ENCODE measurements around the gene ANO8.
"Not testable (repeated sequence)": the region's sequence is repeated elsewhere in the genome, so short reads cannot be mapped to it uniquely, and the experiment has no call there.

ANO8 gene

GRCh38 chr19:17296976-17297375 lies 37.7 kb downstream of the ANO8 start:
- Histone ChIP-seq H2BK120ac (ENCODE audit: low read depth, low read length) (no peak overlapping the region), H2AK5ac (ENCODE audit: low read length, severe bottlenecking) (no peak overlapping the region), H3K18ac (ENCODE audit: low read depth in 1 of 2, low read length in 2 of 2) (no peak overlapping the region), H3K9ac (ENCODE audit: low read length) (no peak overlapping the region), H2BK15ac (ENCODE audit: low read depth, poor library complexity, severe bottlenecking) (no peak overlapping the region), H3K14ac (ENCODE audit: low read length in 2 of 2) (no peak overlapping the region), H4K91ac (ENCODE audit: low read length) (no peak overlapping the region), H2BK12ac (ENCODE audit: low read length in 2 of 2) (no peak overlapping the region), H3K27me3 (ENCODE audit: control insufficient read depth in 1 of 2, insufficient read depth in 1 of 2, low read length in 2 of 2) (no peaks in the 10 kb centered on the region), H3K4ac (ENCODE audit: low read depth in 1 of 2, low read length in 2 of 2) (no peak overlapping the region), H2AFZ (ENCODE audit: low read depth, low read length) (no peak overlapping the region), H3K79me1 (replicated peaks; ENCODE audit: low read length, poor library complexity, severe bottlenecking) (peaks cover 33% of the 10 kb centered on the region), H3K36me3 (ENCODE audit: control insufficient read depth in 1 of 2, insufficient read depth in 2 of 2, low read depth in 1 of 2, low read length in 2 of 2) (peaks cover 3 to 56% of the 10 kb centered on the region in 2 experiments), H3K4me2 (ENCODE audit: low read length, poor library complexity, severe bottlenecking) (no peak overlapping the region), H2BK5ac (ENCODE audit: low read depth, low read length, poor library complexity, severe bottlenecking) (no peak overlapping the region), H3K9me3 (ENCODE audit: control insufficient read depth, low read length) (no peaks in the 10 kb centered on the region), H3K4me3 (ENCODE audit: insufficient read depth in 1 of 2, low read depth in 1 of 2, low read length in 2 of 2) (no peak overlapping the region), H3K23ac (ENCODE audit: low read length in 2 of 2) (no peak overlapping the region), H4K8ac (ENCODE audit: low read length) (no peak overlapping the region), H3K27ac (ENCODE audit: low read length, poor library complexity, severe bottlenecking) (no peak overlapping the region), H3K4me1 (ENCODE audit: control insufficient read depth, insufficient read depth, low read depth, low read length) (peaks cover 17% of the 10 kb centered on the region)
- over 99% methylated on average over 6 of the region's 6 CpGs for WGBS
- no peak for DNase-seq

- Histone ChIP-seq H3K18ac (ENCODE audit: low read depth in 1 of 2, low read length in 2 of 2) (no peak overlapping the region), H3K4me2 (ENCODE audit: low read length, poor library complexity, severe bottlenecking) (no peak overlapping the region), H3K79me1 (replicated peaks; ENCODE audit: low read length, poor library complexity, severe bottlenecking) (peaks cover 29% of the 10 kb centered on the region), H3K36me3 (ENCODE audit: control insufficient read depth in 1 of 2, insufficient read depth in 2 of 2, low read depth in 1 of 2, low read length in 2 of 2) (peaks cover 3 to 49% of the 10 kb centered on the region in 2 experiments), H3K4me3 (ENCODE audit: insufficient read depth in 1 of 2, low read depth in 1 of 2, low read length in 2 of 2) (no peak overlapping the region), H3K27ac (ENCODE audit: low read length, poor library complexity, severe bottlenecking) (peak overlapping the region; percentile 60), H3K23ac (ENCODE audit: low read length in 2 of 2) (no peak overlapping the region), H3K27me3 (ENCODE audit: control insufficient read depth in 1 of 2, insufficient read depth in 1 of 2, low read length in 2 of 2) (no peaks in the 10 kb centered on the region), H2BK15ac (ENCODE audit: low read depth, poor library complexity, severe bottlenecking) (no peak overlapping the region), H3K4me1 (ENCODE audit: control insufficient read depth, insufficient read depth, low read depth, low read length) (peaks cover 18% of the 10 kb centered on the region), H2AK5ac (ENCODE audit: low read length, severe bottlenecking) (no peak overlapping the region), H2AFZ (ENCODE audit: low read depth, low read length) (no peak overlapping the region), H4K91ac (ENCODE audit: low read length) (no peak overlapping the region), H2BK5ac (ENCODE audit: low read depth, low read length, poor library complexity, severe bottlenecking) (no peak overlapping the region), H3K4ac (ENCODE audit: low read depth in 1 of 2, low read length in 2 of 2) (no peak overlapping the region), H3K14ac (ENCODE audit: low read length in 2 of 2) (no peak overlapping the region), H3K9ac (ENCODE audit: low read length) (no peak overlapping the region), H3K9me3 (ENCODE audit: control insufficient read depth, low read length) (no peaks in the 10 kb centered on the region), H2BK120ac (ENCODE audit: low read depth, low read length) (no peak overlapping the region), H2BK12ac (ENCODE audit: low read length in 2 of 2) (no peak overlapping the region), H4K8ac (ENCODE audit: low read length) (no peak overlapping the region)
- peak; percentile 74 for DNase-seq
- WGBS, result 57% methylated on average over 4 of the region's 4 CpGs
Observed at GRCh38 chr19:17296273-17296672, 38.4 kb downstream of the ANO8 start.

- Histone ChIP-seq H3K4me1 (ENCODE audit: control insufficient read depth, insufficient read depth, low read depth, low read length) (peaks cover 15% of the 10 kb centered on the region), H3K36me3 (ENCODE audit: control insufficient read depth in 1 of 2, insufficient read depth in 2 of 2, low read depth in 1 of 2, low read length in 2 of 2) (peaks cover 3 to 42% of the 10 kb centered on the region in 2 experiments), H3K27ac (ENCODE audit: low read length, poor library complexity, severe bottlenecking) (peak overlapping the region; percentile 60), H3K79me1 (replicated peaks; ENCODE audit: low read length, poor library complexity, severe bottlenecking) (peaks cover 22% of the 10 kb centered on the region)
- H3K4me2 ChIP-seq (ENCODE audit: low read length, poor library complexity, severe bottlenecking); H3K4ac ChIP-seq (ENCODE audit: low read depth in 1 of 2, low read length in 2 of 2); H3K14ac ChIP-seq (ENCODE audit: low read length in 2 of 2); H3K9ac ChIP-seq (ENCODE audit: low read length); H4K91ac ChIP-seq (ENCODE audit: low read length); H2AK5ac ChIP-seq (ENCODE audit: low read length, severe bottlenecking); H3K9me3 ChIP-seq (ENCODE audit: control insufficient read depth, low read length); H3K4me3 ChIP-seq (ENCODE audit: insufficient read depth in 1 of 2, low read depth in 1 of 2, low read length in 2 of 2); H2BK15ac ChIP-seq (ENCODE audit: low read depth, poor library complexity, severe bottlenecking); H2BK120ac ChIP-seq (ENCODE audit: low read depth, low read length); H2BK5ac ChIP-seq (ENCODE audit: low read depth, low read length, poor library complexity, severe bottlenecking); H3K27me3 ChIP-seq (ENCODE audit: control insufficient read depth in 1 of 2, insufficient read depth in 1 of 2, low read length in 2 of 2); H4K8ac ChIP-seq (ENCODE audit: low read length); H2AFZ ChIP-seq (ENCODE audit: low read depth, low read length); H3K23ac ChIP-seq (ENCODE audit: low read length in 2 of 2); H3K18ac ChIP-seq (ENCODE audit: low read depth in 1 of 2, low read length in 2 of 2); DNase-seq; H2BK12ac ChIP-seq (ENCODE audit: low read length in 2 of 2): not testable (repeated sequence)
- WGBS, result 95% methylated on average over 6 of the region's 6 CpGs
Observed at GRCh38 chr19:17295551-17295950, 39.1 kb downstream of the ANO8 start.

- Histone ChIP-seq H2BK5ac (ENCODE audit: low read depth, low read length, poor library complexity, severe bottlenecking) (no peak overlapping the region), H3K14ac (ENCODE audit: low read length in 2 of 2) (no peak overlapping the region), H3K4me3 (ENCODE audit: insufficient read depth in 1 of 2, low read depth in 1 of 2, low read length in 2 of 2) (no peak overlapping the region), H4K91ac (ENCODE audit: low read length) (no peak overlapping the region), H3K4me2 (ENCODE audit: low read length, poor library complexity, severe bottlenecking) (no peak overlapping the region), H3K79me1 (replicated peaks; ENCODE audit: low read length, poor library complexity, severe bottlenecking) (peaks cover 19% of the 10 kb centered on the region), H2BK120ac (ENCODE audit: low read depth, low read length) (no peak overlapping the region), H2BK12ac (ENCODE audit: low read length in 2 of 2) (no peak overlapping the region), H3K23ac (ENCODE audit: low read length in 2 of 2) (no peak overlapping the region), H3K27ac (ENCODE audit: low read length, poor library complexity, severe bottlenecking) (no peak overlapping the region), H2AK5ac (ENCODE audit: low read length, severe bottlenecking) (no peak overlapping the region), H3K18ac (ENCODE audit: low read depth in 1 of 2, low read length in 2 of 2) (no peak overlapping the region), H4K8ac (ENCODE audit: low read length) (no peak overlapping the region), H2BK15ac (ENCODE audit: low read depth, poor library complexity, severe bottlenecking) (no peak overlapping the region), H3K9me3 (ENCODE audit: control insufficient read depth, low read length) (no peaks in the 10 kb centered on the region), H2AFZ (ENCODE audit: low read depth, low read length) (no peak overlapping the region), H3K4me1 (ENCODE audit: control insufficient read depth, insufficient read depth, low read depth, low read length) (peaks cover 18% of the 10 kb centered on the region), H3K27me3 (ENCODE audit: control insufficient read depth in 1 of 2, insufficient read depth in 1 of 2, low read length in 2 of 2) (no peaks in the 10 kb centered on the region), H3K9ac (ENCODE audit: low read length) (no peak overlapping the region), H3K36me3 (ENCODE audit: control insufficient read depth in 1 of 2, insufficient read depth in 2 of 2, low read depth in 1 of 2, low read length in 2 of 2) (peaks cover 3 to 33% of the 10 kb centered on the region in 2 experiments), H3K4ac (ENCODE audit: low read depth in 1 of 2, low read length in 2 of 2) (no peak overlapping the region)
- WGBS, result 86% methylated on average over 47 of the region's 48 CpGs
- DNase-seq, result no peak
Observed at GRCh38 chr19:17294051-17294891, 40.4 kb downstream of the ANO8 start.

Data from mesenchymal stem cell (in vitro differentiated cells and primary cell).